Stimulated activated CD4-positive, alpha-beta T cell treated with anti-CD3 and anti-CD28 coated beads, Interleukin-2, amount 100 ng/mL, for 4 hours (primary cell): ENCODE results near the gene STYK1.
"Not testable (repeated sequence)": the region's sequence is repeated elsewhere in the genome, so short reads cannot be mapped to it uniquely, and the experiment has no call there.

Source experiments
- DNase-seq: peaks from one replicate; pipeline ENCODE4 v3.0.0-alpha.2; 2020; ENCODE audit warnings: low read depth

The STYK1 gene

GRCh38 chr12:10688042-10688441, 14.2 kb upstream of the STYK1 start:
- DNase-seq = no peak

GRCh38 chr12:10672231-10672868, 1.5 kb downstream of the STYK1 start:
- no peak for DNase-seq

GRCh38 chr12:10669533-10669932, 4.3 kb downstream of the STYK1 start:
- no peak for DNase-seq

GRCh38 chr12:10668526-10668925, 5.3 kb downstream of the STYK1 start:
- no peak for DNase-seq

- DNase-seq = no peak
Measured at GRCh38 chr12:10667581-10667980, 6.3 kb downstream of the STYK1 start.

GRCh38 chr12:10664499-10664898, 9.4 kb downstream of the STYK1 start:
- no peak for DNase-seq

- no peak for DNase-seq
Measured at GRCh38 chr12:10663869-10664268, 10.0 kb downstream of the STYK1 start.

GRCh38 chr12:10661338-10661737, 12.5 kb downstream of the STYK1 start:
- no peak for DNase-seq

- DNase-seq = no peak
Measured at GRCh38 chr12:10654003-10654402, 19.8 kb downstream of the STYK1 start.

GRCh38 chr12:10652192-10652591, 21.7 kb downstream of the STYK1 start:
- DNase-seq = no peak

- DNase-seq = not testable (repeated sequence)
Measured at GRCh38 chr12:10646576-10646975, 27.3 kb downstream of the STYK1 start.

GRCh38 chr12:10645910-10646309, 27.9 kb downstream of the STYK1 start:
- no peak for DNase-seq

- no peak for DNase-seq
Measured at GRCh38 chr12:10641735-10642500, 31.9 kb downstream of the STYK1 start.

- DNase-seq = no peak
Measured at GRCh38 chr12:10638728-10639127, 35.1 kb downstream of the STYK1 start.

GRCh38 chr12:10636611-10637010, 37.2 kb downstream of the STYK1 start:
- no peak for DNase-seq

- no peak for DNase-seq
Measured at GRCh38 chr12:10636124-10636523, 37.7 kb downstream of the STYK1 start.

- DNase-seq = no peak
Measured at GRCh38 chr12:10635306-10635705, 38.5 kb downstream of the STYK1 start.

GRCh38 chr12:10634427-10634826, 39.4 kb downstream of the STYK1 start:
- DNase-seq = no peak

GRCh38 chr12:10633541-10633940, 40.3 kb downstream of the STYK1 start:
- no peak for DNase-seq

- no peak for DNase-seq
Measured at GRCh38 chr12:10632226-10632625, 41.6 kb downstream of the STYK1 start.

GRCh38 chr12:10624605-10625004, 49.2 kb downstream of the STYK1 start:
- DNase-seq = no peak

- no peak for DNase-seq
Measured at GRCh38 chr12:10623131-10623530, 50.7 kb downstream of the STYK1 start.

- DNase-seq = no peak
Measured at GRCh38 chr12:10621278-10621677, 52.6 kb downstream of the STYK1 start.
